ENCODE data around the gene TYR.
"Not testable (repeated sequence)": the region's sequence is repeated elsewhere in the genome, so short reads cannot be mapped to it uniquely, and the experiment has no call there.

DNA sequence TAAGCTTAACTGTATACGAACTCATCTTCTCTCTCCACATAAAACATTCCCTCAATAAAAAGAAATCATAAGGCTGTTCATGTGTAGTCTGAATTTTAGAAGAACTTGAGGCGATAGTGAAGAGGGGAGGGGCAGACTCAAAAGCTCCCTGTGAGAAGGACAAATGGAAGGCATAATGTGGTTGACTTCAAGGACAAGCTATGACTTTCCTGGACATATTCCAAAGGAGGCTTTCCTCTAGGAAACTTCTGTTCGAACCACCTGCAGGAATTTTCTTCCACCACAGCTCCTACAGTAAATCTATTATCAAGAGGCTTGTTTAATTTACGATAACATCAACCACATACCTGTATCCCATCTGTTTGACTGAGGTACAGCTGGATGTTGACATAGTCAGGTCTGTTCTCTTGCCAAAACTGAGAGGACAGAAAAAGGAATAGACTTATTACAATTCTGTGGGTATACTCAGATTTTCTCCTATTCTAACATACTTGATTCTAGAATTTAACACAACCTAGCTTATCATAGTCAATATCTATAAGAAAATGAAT lies 159.5 kb downstream of the TYR start:
- TF ChIP-seq ELF4 (CRISPR knock-in tag; IDR thresholded peaks at IDR 0.05; ENCODE audit: low read depth); GABPB1 (CRISPR knock-in tag; IDR thresholded peaks at IDR 0.05); FOXJ3 (CRISPR knock-in tag; IDR thresholded peaks at IDR 0.05; ENCODE audit: borderline replicate concordance): not testable (repeated sequence)
- TF ChIP-seq, protein P1, sequence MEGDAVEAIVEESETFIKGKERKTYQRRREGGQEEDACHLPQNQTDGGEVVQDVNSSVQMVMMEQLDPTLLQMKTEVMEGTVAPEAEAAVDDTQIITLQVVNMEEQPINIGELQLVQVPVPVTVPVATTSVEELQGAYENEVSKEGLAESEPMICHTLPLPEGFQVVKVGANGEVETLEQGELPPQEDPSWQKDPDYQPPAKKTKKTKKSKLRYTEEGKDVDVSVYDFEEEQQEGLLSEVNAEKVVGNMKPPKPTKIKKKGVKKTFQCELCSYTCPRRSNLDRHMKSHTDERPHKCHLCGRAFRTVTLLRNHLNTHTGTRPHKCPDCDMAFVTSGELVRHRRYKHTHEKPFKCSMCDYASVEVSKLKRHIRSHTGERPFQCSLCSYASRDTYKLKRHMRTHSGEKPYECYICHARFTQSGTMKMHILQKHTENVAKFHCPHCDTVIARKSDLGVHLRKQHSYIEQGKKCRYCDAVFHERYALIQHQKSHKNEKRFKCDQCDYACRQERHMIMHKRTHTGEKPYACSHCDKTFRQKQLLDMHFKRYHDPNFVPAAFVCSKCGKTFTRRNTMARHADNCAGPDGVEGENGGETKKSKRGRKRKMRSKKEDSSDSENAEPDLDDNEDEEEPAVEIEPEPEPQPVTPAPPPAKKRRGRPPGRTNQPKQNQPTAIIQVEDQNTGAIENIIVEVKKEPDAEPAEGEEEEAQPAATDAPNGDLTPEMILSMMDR (IDR thresholded peaks at IDR 0.05) = not testable (repeated sequence)
